Cerebellar nuclear complex (tissue), 1 donor: ENCODE measurements around the gene BORCS5.
"Not testable (repeated sequence)": the region's sequence is repeated elsewhere in the genome, so short reads cannot be mapped to it uniquely, and the experiment has no call there.

Source experiments
- DNase-seq, 2 experiments: peaks; one replicate each; lab custom pipeline; 2025; lab: John Stamatoyannopoulos, UW

BORCS5 gene

DNA sequence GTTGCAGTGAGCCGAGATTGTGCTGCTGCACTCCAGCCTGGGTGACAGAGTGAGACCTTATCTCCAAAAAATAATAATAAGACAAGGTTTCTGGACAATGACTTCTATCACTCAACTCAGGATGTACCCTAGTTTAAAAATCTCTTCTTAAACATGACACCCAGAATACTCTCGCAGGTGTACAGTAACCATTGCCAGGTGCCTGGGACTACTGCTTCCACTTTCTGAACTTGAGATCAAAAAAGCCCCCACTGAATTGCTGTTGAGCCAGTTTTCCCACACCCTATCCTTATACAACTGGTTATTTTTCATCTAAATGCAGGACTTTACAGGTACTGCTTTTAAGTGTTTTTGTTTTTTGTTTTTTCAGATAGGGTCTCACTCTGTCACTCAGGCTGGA lies 36.3 kb downstream of the BORCS5 start:
- no peak for DNase-seq

DNA sequence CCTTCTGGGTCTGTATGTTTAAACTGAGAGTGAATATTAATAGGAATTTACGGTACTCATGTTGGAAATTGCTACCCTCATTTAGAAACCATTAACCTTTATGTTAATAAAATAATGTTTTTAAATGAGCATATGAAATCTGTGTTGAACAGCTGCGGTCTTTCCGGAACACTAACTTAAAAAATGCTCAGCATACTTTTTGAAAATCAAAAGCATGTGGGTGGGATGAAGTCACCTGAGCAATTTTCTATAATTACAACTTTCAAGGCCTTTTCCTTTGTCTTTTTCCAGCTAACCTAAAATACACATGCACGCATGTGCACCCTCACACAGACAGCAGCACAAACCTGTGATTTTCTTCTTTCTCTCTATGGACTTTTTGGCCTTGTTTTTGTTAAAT lies 39.8 kb downstream of the BORCS5 start:
- DNase-seq: no peak

DNA sequence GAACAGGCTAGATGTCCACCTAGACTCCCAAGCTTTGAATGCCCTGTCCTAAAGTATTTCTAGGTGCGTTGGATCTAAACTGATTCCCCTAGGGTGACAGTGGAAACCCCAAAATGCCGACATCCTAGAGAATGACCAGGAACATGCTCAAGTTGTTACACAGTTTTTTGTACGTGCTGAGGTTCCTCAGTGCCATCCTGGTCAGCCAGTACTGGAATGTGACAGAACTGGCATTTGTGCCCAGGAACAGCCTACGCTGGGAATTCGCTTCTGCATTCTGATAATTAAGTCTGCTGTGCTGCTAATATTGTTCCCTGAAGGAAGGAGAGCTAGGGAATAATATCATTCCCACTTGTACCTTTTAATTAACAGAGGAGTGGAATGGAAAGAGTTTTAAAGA lies 40.3 kb downstream of the BORCS5 start:
- no peak for DNase-seq

DNA sequence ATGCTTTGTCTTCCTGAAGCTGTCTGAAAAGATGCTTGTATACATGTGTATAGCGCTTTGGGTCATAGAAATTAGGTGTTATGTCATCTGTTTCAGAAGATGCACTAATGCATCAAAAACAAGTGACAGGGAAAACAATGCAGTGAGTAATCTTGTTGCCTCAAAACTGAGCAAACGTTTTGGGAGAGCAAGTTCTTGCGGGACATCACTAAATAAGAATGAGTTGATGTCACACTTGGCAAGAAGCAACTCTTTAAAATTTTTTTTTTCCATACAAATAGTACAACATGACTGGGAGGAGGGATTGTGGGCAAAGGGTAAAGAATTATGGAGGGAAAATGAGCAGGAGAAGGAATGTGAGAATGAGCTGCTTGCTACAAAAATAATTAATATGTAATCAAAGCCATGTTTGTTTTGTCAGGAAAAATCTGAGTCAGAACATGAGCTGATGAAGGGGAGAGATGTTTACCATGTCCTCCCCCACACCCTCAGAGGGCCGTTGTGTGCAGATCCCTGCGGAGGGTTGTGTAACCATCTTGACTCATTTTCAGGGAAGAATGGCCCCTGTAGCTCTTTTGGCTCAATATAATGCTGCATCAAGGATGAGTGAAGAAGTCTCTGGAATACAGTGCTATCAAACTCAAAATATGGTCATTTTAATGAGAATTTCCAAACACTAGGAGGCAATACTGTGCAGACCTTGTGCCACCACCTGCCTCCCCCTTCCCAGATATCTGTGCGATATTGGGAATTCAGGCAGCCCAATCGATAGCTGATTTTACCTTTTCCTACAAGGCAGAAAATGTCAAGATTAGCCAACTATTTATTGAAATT lies 41.4 kb downstream of the BORCS5 start:
- DNase-seq: no peak

DNA sequence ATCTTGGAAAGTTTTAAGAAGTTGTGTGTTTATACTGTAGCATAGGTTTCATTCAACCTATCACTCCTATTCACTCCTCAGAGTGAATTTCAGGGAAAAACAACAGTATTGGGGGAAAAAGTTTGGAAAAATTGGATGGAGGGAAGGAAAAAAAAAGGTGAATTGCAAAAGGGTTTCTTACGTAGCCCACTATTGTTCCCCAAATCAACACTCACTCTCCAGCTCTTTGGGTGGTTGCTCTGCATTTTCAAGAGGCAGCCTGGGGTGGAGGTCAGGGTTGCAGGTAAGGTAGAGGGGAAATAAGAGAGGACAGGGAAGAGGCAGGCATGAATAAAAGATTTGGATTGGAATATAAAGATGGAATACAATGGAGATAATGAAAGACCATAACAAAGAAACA lies 42.3 kb downstream of the BORCS5 start:
- no peak for DNase-seq

DNA sequence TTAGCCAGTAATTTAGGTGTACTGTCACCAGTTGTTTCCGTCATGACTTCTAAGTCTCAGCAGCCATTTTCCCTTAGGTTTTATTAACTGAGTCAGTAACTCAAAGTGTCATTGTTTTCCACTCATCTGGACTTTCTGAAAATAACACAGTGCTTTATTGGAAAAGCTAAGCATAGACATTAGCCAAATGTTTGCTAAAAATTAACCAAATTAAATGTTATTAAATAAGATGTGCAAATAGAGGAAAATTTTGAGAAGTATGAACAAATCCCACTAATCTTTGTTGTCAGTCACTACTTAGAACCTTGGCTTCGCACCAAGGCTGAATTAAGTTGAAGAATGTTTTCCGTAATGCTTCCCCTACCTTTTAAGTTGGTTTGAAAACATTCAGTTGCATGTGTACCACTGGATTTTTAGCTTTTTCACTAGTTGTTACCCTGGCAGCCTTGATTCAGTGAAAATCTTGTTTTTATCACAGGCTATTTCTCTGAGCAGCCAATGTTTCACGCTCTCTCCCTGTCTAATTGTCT lies 43.0 kb downstream of the BORCS5 start:
- DNase-seq: no peak

DNA sequence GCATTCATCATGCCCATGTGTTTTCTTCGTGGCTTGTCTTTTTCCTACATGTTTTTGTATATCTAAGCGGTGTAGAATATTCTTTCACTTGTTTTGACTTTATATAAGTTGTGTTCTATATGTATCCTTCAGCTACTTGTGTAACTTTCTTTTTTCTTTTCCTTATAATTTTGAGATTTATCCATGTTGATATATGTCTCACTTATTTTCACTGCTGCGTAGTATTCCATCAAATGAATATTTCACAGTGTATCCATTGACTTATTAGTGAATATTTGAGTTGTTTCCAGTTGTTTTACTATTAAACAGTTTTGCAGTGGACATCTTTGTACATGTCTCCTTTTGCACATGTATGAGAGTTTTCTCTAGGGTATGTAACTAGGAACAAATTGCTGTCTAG lies 43.9 kb downstream of the BORCS5 start:
- DNase-seq: no peak

DNA sequence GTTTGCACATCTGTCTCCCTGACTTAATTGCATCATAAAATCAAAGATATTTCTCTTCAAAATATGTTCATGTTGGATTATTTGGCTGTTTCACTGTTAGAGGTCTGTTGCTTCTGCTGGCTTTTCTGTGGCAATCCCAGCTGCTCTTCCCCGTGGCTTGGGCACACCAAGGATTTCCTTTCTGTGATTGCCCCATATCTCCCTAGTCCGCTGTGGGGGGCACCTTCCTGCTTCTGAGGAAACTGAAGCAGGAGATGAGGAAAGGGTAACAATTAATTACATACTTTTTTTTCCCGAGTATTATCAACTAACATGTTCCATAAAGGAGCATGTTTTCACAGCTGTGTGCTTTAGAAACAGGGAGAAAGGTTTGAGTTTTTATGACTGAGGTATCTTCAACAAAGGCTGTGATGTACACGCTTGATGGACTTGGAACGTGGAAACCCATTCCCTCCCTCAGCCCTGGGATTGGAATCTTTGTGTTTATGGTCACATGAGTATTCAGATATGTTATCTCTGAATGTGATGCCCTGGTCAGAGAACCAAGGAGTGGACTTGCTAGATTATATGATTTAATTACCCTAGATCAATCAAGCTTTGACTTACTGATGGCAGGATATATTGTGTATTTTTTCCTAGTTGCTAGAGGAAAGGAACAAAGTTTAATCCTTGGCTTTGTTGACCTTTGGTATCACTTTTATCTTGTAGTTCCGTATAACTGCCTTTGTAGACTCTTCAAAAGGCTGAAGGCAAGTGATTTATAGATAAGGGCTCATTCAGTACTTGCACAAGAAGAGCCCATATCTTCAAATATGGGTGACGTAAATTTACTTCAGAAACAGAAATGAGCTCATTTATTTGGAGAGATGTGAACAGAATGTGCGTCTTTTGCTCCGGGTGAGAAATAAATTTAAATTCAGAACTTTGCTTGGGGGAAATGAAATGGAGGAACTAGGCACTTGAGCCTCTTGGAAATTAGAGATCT lies 46.7 kb downstream of the BORCS5 start:
- DNase-seq: no peak

DNA sequence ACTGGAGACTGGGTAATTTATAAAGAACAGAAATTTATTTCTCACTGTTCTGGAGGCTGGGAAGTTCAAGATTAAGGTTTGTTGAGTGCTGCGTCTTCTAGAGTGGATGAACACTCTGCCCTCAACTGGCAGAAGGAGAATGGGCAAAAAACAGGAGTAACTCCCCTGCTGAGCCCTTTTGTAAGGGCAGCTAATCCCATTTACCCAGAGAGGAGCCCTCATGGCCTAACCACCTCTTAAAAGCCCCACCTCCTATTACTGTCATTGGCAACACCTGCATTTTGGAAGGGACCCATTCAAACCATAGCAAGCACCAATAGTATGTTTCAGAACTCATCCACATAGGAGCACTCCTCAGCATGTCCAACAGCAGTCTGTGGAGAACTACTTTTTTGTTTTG lies 47.4 kb downstream of the BORCS5 start:
- DNase-seq: no peak

DNA sequence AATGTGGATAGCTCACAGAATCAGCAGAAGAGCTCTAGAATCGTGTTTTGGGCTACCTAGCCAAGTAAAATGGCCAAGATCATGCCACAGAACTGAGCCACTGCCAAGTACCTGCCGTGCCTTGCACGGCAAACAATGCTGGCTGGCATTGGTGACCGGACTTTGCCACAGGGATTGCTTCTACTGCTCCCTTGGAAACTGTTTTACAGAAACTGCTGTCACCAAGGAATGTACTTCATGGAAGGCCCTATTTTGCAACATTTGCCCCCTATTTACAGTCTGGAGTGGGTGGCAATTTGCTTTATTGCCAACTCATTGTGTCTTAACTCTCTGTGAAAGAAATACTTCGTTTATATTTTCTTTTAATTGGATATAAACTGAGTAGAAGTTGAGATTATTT lies 49.0 kb downstream of the BORCS5 start:
- DNase-seq: peak; percentile 31

DNA sequence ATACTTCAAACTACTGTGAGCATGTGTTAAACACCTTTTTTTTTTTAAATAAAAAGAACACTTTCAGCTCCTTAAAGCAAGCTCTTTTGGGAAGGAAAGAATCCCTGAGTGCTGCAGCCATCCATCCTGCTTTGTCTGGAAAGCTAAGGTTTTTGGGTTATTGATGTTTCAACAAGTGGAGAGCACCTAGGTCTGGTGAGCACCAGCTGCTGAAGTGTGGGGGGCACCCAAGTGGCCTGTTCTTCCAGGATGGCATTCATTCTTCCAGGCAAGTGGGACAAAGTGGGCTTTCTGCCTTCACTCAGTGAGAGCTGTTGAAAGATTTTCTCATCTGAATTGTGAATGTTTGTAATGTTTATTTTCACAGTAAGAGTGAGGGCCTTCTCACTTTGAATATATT lies 49.9 kb downstream of the BORCS5 start:
- no peak for DNase-seq

DNA sequence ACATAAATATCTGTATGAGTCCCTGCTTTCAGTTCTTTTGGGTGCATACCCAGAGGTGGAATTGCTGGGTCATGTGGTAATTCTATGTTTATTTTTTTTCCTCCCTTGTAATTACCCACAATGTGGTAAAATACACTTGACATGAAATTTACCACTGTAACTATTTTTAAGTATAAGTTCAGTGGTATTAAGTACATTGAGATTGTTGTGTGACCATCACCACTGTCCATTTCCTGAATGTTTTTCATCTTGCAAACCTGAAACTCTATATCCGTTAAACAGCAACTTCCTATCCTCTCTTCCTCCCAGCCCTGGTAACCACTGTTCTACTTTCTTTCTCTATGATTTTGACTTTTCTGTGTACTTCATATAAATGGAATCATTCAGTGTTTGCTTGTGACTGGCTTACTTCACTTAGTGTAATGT lies 51.4 kb downstream of the BORCS5 start:
- DNase-seq: no peak

DNA sequence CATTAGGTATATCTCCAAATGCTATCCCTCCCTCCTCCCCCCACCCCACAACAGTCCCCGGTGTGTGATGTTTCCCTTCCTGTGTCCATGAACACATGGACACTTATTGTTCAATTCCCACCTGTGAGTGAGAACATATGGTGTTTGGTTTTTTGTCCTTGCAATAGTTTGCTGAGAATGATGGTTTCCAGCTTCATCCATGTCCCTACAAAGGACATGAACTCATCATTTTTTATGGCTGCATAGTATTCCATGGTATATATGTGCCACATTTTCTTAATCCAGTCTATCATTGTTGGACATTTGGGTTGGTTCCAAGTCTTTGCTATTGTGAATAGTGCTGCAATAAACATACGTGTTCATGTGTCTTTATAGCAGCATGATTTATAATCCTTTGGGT lies 52.5 kb downstream of the BORCS5 start:
- DNase-seq: not testable (repeated sequence)

DNA sequence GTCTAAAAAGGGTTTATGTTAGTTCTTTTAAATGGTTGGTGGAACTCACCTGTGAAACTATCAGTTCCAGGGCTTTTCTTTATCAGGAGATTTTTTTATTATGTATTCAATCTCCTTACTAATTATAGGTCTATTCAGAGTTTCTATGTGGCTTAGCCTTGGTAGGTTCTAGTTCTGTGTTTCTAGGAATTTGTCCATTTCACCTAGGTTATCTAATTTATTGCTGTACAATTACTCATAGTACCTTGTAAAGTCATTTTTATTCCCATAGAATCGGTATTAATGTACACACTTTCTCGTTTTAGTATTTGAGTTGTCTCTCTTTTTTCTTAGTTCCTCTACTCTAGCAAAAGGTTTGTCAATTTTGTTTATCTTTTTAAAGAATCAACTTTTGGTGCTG lies 59.0 kb downstream of the BORCS5 start:
- DNase-seq: no peak

DNA sequence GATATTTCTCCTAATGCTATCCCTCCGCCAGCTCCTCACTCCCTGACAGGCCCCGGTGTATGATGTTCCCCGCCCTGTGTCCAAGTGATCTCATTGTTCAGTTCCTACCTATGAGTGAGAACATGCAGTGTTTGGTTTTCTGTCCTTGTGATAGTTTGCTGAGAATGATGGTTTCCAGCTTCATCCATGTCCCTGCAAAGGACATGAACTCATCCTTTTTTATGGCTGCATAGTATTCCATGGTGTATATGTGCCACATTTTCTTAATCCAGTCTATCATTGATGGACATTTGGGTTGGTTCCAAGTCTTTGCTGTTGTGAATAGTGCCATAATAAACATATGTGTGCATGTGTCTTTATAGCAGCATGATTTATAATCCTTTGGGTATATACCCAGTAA lies 62.3 kb downstream of the BORCS5 start:
- DNase-seq: not testable (repeated sequence)

DNA sequence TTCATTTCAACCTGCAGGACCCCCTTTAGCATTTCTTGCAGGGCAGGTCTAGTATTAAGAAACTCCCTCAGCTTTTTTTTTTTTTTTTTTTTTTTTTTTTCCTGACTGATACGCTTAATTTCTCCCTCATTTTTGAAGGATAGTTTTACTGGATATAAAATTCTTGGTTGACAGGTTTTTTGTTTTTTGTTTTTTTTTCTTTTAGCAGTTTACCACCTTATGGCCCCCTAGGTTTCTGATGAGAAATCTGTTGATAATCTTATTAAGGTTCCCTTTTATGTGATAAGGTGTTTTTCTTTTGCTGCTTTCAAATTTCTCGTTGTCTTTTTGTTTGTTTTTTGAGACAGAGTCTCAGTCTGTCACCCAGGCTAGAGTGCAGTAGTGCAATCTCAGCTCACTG lies 66.5 kb downstream of the BORCS5 start:
- no peak for DNase-seq

DNA sequence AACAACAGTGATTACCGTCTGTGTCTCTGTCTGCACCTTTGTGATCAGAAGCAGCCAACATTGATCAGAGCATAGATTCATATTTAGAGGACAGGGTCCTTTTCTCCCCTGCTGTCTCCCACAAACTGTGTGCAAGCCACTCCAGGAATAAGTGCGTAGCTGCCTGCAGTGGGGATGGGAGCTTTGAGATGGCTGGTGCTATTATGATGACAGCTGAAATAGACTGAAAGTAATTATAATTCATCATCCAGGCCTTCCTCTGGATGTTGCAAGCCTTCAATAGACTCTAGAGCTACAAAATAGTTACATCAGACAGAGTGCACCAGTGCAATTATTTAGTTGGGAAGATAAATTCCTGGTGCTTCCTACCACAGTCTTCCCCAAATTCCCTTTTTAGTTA lies 68.1 kb downstream of the BORCS5 start:
- DNase-seq: no peak

DNA sequence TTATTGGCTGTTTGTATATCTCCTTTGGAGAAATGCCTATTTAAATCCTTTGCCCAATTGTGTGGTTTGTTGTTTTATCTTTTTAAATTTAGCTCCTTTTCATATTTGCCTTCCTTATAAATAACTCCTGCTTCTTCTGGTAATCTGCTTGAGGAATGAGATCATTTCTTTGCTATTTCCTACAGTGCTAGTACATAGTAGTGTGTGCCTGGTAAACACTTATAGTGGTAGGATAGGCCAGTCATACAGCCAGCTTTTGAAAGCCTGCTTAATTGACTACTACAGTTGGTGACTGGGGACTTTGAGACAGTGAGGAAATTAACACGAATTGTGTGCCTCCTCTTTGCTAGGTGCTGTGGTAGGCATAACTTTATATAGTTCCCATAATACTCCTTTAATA lies 68.7 kb downstream of the BORCS5 start:
- DNase-seq: no peak

DNA sequence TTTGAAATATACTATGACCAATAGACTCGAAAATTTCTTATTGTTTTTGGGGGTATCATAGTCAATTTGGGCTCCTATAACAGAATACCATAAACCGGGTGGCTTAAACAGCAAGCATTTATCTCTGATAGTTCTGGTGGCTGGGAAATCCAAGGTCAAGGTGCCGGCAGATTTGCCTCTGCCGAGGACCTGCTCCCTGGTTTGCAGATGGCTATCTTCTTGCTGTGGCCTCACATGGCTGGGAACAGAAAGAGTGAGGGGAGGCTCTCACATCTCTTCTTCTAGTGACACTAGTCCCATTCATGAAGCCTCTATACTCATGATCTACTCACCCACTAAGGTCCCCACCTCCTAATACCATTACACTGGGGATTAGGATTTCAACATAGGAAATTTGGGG lies 70.7 kb downstream of the BORCS5 start:
- DNase-seq: no peak

DNA sequence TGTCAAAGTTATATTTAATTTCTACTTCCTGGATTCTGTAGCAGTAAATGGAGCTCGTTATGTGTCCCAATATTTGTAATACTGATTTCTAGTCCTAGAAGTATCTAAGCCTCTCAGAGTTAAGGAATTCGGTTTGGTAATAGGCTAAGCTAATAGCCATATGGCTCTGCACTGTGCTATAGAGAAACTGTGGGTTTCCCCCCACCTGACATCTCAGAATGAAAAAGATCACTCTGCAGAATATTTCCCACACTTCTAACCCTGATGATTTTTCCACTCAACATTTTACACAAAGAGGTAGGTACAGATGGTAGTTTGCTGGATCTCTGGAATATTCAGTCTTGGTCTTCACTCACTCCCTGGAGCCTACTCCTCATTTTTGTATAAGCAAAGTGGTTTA lies 71.2 kb downstream of the BORCS5 start:
- no peak for DNase-seq

DNA sequence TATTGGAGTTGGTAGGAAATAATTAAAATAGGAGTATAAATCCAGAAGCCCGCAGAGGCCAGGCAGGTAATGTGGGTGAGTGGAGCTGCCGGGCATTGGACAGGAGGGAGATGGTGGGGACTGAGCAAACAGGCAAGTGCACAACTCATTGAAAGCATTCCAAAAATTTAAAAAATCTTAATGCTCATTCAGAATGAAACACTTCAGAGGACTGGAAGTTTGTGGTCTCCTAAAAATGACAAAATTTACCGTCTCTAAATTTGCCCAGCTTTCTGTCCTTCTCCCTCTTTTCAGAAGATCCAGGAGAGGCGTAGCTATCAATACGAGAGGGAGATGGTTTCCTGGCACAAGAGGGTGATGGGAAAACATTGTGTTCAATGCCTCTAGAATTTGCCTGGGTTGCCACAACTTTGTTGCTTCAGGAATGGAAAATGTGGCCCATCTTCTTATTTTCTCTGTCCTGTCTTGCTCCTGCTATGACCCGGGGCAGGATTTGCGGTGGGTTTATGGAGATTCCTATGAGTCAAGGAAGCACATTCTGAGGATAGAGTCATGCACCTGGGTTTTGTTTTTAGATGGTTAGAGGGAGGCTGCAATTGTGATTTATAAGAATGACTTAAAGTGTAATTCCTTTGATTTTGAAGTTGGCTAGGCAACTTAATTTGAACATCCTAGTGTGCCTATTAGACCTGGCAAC lies 72.2 kb downstream of the BORCS5 start:
- no peak for DNase-seq

DNA sequence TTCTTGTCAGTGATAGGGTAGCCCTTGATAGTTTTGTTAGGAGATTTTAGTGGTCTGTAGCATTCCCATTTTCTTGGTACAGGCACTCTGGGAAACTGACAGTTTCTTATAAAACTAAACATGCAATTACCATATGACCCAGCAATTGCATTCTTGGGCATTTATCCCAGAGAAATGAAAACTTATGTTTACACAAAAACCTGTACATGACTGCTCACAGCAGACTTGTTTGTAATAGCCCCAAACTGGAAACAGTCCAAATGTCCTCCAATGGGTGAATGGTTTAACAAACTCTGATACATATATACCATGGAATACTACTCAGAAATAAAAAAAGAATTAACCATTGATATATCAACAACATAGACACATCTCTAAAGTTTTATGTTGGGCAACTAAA lies 75.5 kb downstream of the BORCS5 start:
- no peak for DNase-seq
